Endodermal cell (in vitro differentiated cells): ENCODE data around the gene SLC2A10. TPM values are rescaled to one million over a fixed set of nuclear protein-coding genes. Genes with fewer than 3 reads are reported as not detected.

Experiments
- DNase-seq: peaks from one replicate; pipeline ENCODE4 v3.0.0-alpha.2; 2017
- H3K27ac ChIP-seq: 2 replicates; pipeline ENCODE4 v1.5.1; 2013; ENCODE audit warnings: mild to moderate bottlenecking, low read depth, low read length, moderate library complexity
- H3K27me3 ChIP-seq: 2 replicates; pipeline ENCODE4 v1.6.1; 2013; ENCODE audit warnings: mild to moderate bottlenecking, low read length, moderate library complexity; ENCODE audit not compliant: insufficient read depth, control insufficient read depth, poor library complexity, severe bottlenecking
- H3K36me3 ChIP-seq: 2 replicates; pipeline ENCODE4 v1.7.0; 2013; ENCODE audit warnings: mild to moderate bottlenecking, low read length, moderate library complexity; ENCODE audit not compliant: control insufficient read depth, insufficient read depth
- H3K4me1 ChIP-seq: one replicate; pipeline ENCODE4 v1.7.0; 2013; ENCODE audit warnings: low read length; ENCODE audit not compliant: control insufficient read depth, insufficient read depth
- H3K4me3 ChIP-seq: 2 replicates; pipeline ENCODE4 v1.5.1; 2013; ENCODE audit warnings: mild to moderate bottlenecking, low read length, moderate library complexity
- H3K9ac ChIP-seq: 2 replicates; pipeline ENCODE4 v1.6.1; 2013; ENCODE audit warnings: mild to moderate bottlenecking, low read length, moderate library complexity; ENCODE audit not compliant: poor library complexity, severe bottlenecking; ENCODE audit errors: extremely low read depth
- H3K9me3 ChIP-seq: 2 replicates; pipeline ENCODE4 v1.6.1; 2013; ENCODE audit warnings: mild to moderate bottlenecking, low read length, moderate library complexity; ENCODE audit not compliant: control insufficient read depth
- H3K27ac Mint-ChIP-seq: 2 replicates; pipeline ENCODE4 v1.8.0; 2020; ENCODE audit warnings: mixed read lengths
- H3K27me3 Mint-ChIP-seq: 2 replicates; pipeline ENCODE4 v1.8.0; 2021; ENCODE audit warnings: mild to moderate bottlenecking, mixed read lengths; ENCODE audit not compliant: insufficient read depth
- H3K36me3 Mint-ChIP-seq: 2 replicates; pipeline ENCODE4 v1.8.0; 2020; ENCODE audit warnings: low read depth, mixed read lengths
- H3K4me1 Mint-ChIP-seq: 2 replicates; pipeline ENCODE4 v1.8.0; 2020; ENCODE audit warnings: mixed read lengths
- H3K4me3 Mint-ChIP-seq: 2 replicates; pipeline ENCODE4 v1.8.0; 2020; ENCODE audit warnings: mild to moderate bottlenecking, moderate library complexity, mixed read lengths
- H3K9me3 Mint-ChIP-seq: 2 replicates; pipeline ENCODE4 v1.8.0; 2020; ENCODE audit warnings: mild to moderate bottlenecking, mixed read lengths
- CTCF ChIP-seq: fragments of 200-600 bp; sonication (generic); conservative IDR thresholded peaks from 2 replicates; pipeline ENCODE4 v1.5.0; 2021; ENCODE audit warnings: antibody characterized with exemption, mild to moderate bottlenecking
- WGBS, 2 experiments: methylation state at CpG; one replicate each; pipeline versions ENCODE4 v1.1.5 to v1.1.7; 2013; ENCODE audit warnings: missing lambda C conversion rate in 2 of 2, mixed read lengths in 1 of 2; ENCODE audit not compliant: insufficient coverage in 1 of 2, insufficient read length in 1 of 2; 5-methylcytosine and 5-hydroxymethylcytosine counted together
- total RNA-seq, 2 donors: library from RNA; stranded (reverse); fragmentation: NEBNext Ultra II Directional in 1 of 2; extraction: Animal tissue kit (Norgen Biotek cat#: 25700) in 1 of 2; gene quantifications; 2 replicates in 1 of 2; 3 replicates in 1 of 2; pipeline ENCODE4 v1.2.1, GENCODE V29; 2021

SLC2A10 gene
- total RNA-seq, 2 donors from 2014 or later, result 12.4 to 19.6 TPM

GRCh38 chr20:46757754-46758678 is 48.6 kb downstream of the SLC2A10 start:
- H3K36me3 Mint-ChIP-seq, result no peaks in the 10 kb centered on the region

GRCh38 chr20:46758929-46759669 is 49.6 kb downstream of the SLC2A10 start:
- H3K27ac Mint-ChIP-seq, result no peak overlapping the region
- no peaks in the 10 kb centered on the region for H3K36me3 Mint-ChIP-seq
- H3K27me3 ChIP-seq, result no peaks in the 10 kb centered on the region
- H3K27ac ChIP-seq, result no peak overlapping the region
- no peak overlapping the region for H3K9ac ChIP-seq
- no peaks in the 10 kb centered on the region for H3K36me3 ChIP-seq
- no peaks in the 10 kb centered on the region for H3K4me1 ChIP-seq
- TF ChIP-seq CTCF, result peak; percentile 47
- H3K4me3 ChIP-seq, result no peak overlapping the region
- peaks cover 4% of the 10 kb centered on the region for H3K27me3 Mint-ChIP-seq
- H3K9me3 Mint-ChIP-seq, result no peaks in the 10 kb centered on the region
- no peak overlapping the region for H3K4me3 Mint-ChIP-seq
- no peaks in the 10 kb centered on the region for H3K9me3 ChIP-seq
- peaks cover 5% of the 10 kb centered on the region for H3K4me1 Mint-ChIP-seq
- WGBS, 2 experiments, result 89 to 94% methylated on average over 3 to 6 of the region's 6 CpGs
- DNase-seq, result no peak

More at GRCh38 chr20:46757754-46758678, 48.6 kb downstream of the SLC2A10 start:
- H3K9me3 Mint-ChIP-seq, result no peaks in the 10 kb centered on the region
- peak; percentile 98 for TF ChIP-seq CTCF
- Histone ChIP-seq H3K4me1 (no peaks in the 10 kb centered on the region), H3K9me3 (no peaks in the 10 kb centered on the region), H3K27me3 (no peaks in the 10 kb centered on the region), H3K27ac (no peak overlapping the region), H3K36me3 (no peaks in the 10 kb centered on the region), H3K9ac (no peak overlapping the region), H3K4me3 (no peak overlapping the region)
- peaks cover 4% of the 10 kb centered on the region for H3K27me3 Mint-ChIP-seq
- H3K4me1 Mint-ChIP-seq, result peaks cover 5% of the 10 kb centered on the region
- no peak overlapping the region for H3K27ac Mint-ChIP-seq
- 59 to 93% methylated on average over 7 to 17 of the region's 17 CpGs for WGBS, 2 experiments
- no peak overlapping the region for H3K4me3 Mint-ChIP-seq
- peak; percentile 85 for DNase-seq

- Mint-ChIP-seq H3K27ac (no peak overlapping the region), H3K36me3 (no peaks in the 10 kb centered on the region), H3K27me3 (peaks cover 1% of the 10 kb centered on the region), H3K4me3 (no peak overlapping the region), H3K4me1 (peaks cover 5% of the 10 kb centered on the region), H3K9me3 (no peaks in the 10 kb centered on the region)
- Histone ChIP-seq H3K9ac (no peak overlapping the region), H3K4me1 (no peaks in the 10 kb centered on the region), H3K27ac (no peak overlapping the region), H3K9me3 (no peaks in the 10 kb centered on the region), H3K27me3 (no peaks in the 10 kb centered on the region), H3K4me3 (no peak overlapping the region), H3K36me3 (no peaks in the 10 kb centered on the region)
- peak; percentile 37 for TF ChIP-seq CTCF
- 95% methylated on average over 4 to 9 of the region's 9 CpGs for WGBS, 2 experiments
- DNase-seq, result no peak
Observed at GRCh38 chr20:46761566-46761965, 52.1 kb downstream of the SLC2A10 start.
